Tibial nerve (tissue), 4 donors: ENCODE measurements around the gene IMPA2.

Experiments used
- CTCF ChIP-seq, 5 experiments: fragments of 200-600 bp in 3 of 5; fragments of 450-650 bp in 2 of 5; sonication (generic) in 3 of 5; IDR thresholded peaks; one replicate each; pipeline ENCODE4 v1.5.1; 2016 to 2019; ENCODE audit warnings: antibody characterized with exemption in 5 of 5, mild to moderate bottlenecking in 3 of 5, moderate library complexity in 2 of 5
- EP300 ChIP-seq, 2 donors: sonication (generic); formaldehyde crosslinking; IDR thresholded peaks; one replicate each; pipeline ENCODE4 v1.6.1; 2017; ENCODE audit warnings: antibody characterized with exemption in 2 of 2, mild to moderate bottlenecking in 1 of 2
- POLR2A ChIP-seq, 2 donors: fragments of 450-650 bp; IDR thresholded peaks; one replicate each; pipeline ENCODE4 v1.6.1; 2017; ENCODE audit warnings: antibody characterized with exemption in 2 of 2, mild to moderate bottlenecking in 2 of 2, moderate library complexity in 2 of 2

- no peak for TF ChIP-seq EP300 (IDR thresholded peaks at IDR 0.05)
- TF ChIP-seq CTCF (IDR thresholded peaks at IDR 0.05) = no peak
- TF ChIP-seq POLR2A (IDR thresholded peaks at IDR 0.05) = no peak
These were observed 35.8 kb downstream of the IMPA2 start for GRCh38 chr18:12017081-12017480.
